OCI-LY1 (cell line): ENCODE measurements around the gene TMEM130.

Experiments used
- EZH2 ChIP-seq: fragments of 200-600 bp; sonication (generic), shearing (Covaris generic); IDR thresholded peaks from 2 replicates; pipeline ENCODE4 v1.8.0; 2017; ENCODE audit warnings: borderline replicate concordance, mixed run types, mild to moderate bottlenecking, antibody characterized with exemption, low read length, moderate library complexity, mixed read lengths
- TF ChIP-seq, protein P1 (sequence below): fragments of 200-600 bp; sonication (generic), shearing (Covaris generic); IDR thresholded peaks from 2 replicates; pipeline ENCODE4 v1.5.1; 2017; ENCODE audit warnings: mild to moderate bottlenecking, antibody characterized with exemption, low read length, moderate library complexity, mixed read lengths

DNA sequence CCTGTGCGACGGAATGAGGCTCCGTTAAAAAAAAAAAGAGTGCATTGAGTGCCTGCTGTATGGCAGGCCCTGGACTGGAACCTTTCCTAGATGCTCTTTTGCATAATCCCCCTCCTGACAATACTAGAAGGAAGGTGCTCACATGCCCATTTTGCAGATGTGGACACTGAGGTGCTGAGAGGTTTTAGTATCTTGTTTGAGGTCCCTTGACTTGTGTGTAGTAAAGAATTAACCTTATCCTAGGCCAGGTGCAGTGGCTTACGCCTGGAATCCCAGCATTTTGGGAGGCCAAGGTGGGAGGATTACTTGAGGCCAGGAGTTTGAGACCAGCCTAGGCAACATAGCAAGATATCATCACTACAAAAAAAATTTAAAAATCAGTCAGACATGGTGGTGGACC, 46.6 kb downstream of the TMEM130 start:
- TF ChIP-seq, protein P1, sequence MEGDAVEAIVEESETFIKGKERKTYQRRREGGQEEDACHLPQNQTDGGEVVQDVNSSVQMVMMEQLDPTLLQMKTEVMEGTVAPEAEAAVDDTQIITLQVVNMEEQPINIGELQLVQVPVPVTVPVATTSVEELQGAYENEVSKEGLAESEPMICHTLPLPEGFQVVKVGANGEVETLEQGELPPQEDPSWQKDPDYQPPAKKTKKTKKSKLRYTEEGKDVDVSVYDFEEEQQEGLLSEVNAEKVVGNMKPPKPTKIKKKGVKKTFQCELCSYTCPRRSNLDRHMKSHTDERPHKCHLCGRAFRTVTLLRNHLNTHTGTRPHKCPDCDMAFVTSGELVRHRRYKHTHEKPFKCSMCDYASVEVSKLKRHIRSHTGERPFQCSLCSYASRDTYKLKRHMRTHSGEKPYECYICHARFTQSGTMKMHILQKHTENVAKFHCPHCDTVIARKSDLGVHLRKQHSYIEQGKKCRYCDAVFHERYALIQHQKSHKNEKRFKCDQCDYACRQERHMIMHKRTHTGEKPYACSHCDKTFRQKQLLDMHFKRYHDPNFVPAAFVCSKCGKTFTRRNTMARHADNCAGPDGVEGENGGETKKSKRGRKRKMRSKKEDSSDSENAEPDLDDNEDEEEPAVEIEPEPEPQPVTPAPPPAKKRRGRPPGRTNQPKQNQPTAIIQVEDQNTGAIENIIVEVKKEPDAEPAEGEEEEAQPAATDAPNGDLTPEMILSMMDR = no peak
- no peak for TF ChIP-seq EZH2
